DMS 273 (cell line): ENCODE data around the gene SLC41A3.

Experiments
- DNase-seq: peaks from one replicate; lab custom pipeline; 2025; ENCODE audit not compliant: unreplicated experiment; lab: John Stamatoyannopoulos, UW

The SLC41A3 gene

GRCh38 chr3:126030455-126030854 is 53.5 kb downstream of the SLC41A3 start:
- no peak for DNase-seq

GRCh38 chr3:126029241-126029640 is 54.7 kb downstream of the SLC41A3 start:
- no peak for DNase-seq

DNA sequence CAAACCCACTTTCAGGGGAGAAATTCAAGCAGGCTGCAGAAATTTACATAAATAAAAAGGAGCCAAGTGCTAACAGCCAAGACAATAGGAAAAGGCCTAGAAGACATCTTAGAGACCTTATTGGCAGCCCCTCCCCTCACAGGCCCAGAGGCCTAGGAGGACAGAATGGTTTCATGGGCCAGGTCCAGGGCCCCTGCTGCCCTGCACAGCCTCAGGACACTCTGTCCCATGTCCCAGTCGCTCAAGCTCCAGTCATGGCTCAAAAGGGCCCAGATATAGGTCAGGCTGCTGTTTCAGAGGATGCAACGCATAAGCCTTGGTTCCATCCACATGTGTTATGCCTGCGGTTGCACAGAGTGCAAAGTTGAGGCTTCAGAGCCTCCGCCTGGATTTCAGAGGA is 55.8 kb downstream of the SLC41A3 start:
- no peak for DNase-seq

GRCh38 chr3:126026761-126027160 is 57.2 kb downstream of the SLC41A3 start:
- no peak for DNase-seq

DNA sequence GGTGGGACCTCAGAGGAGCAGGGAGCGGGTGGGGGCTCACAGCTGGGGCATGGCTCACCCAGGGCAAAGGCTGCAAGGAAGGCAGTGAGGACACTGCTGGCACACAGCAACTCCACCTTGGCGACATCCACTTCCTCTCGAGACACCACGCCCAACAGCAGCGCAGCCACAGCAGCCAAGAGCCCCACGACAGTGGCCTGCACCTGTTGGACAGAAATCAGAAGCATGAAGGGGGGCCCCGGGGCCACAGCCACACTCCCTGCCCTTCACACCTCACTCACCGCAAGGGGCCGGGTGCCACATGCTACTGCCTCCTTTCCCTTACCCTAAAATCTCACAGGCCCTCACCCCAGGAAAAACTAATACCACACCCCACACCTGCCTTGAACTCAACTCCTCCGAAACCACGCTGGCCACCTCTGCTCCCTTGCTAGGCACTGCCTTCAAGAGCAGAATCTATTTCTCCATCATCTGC is 57.6 kb downstream of the SLC41A3 start:
- DNase-seq: no peak

DNA sequence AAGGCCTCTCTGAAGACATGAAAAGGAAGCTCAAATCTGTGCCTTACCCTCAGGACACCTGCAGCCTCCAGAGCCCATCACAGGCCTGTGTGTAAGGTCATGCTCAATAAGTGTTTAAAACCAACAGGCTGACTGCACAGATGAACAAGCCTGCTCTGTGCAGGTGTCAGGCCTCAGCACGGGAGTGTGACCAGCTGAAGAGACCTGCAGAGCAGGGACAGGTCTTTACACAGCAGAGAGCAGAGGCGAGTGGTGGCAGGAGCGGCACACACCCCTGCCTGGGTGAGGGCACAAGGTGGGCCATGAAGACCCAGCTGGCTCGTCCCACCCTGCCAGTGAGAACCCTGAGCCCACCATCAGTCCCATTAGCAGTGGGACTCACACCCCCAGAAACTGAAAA is 58.1 kb downstream of the SLC41A3 start:
- no peak for DNase-seq

DNA sequence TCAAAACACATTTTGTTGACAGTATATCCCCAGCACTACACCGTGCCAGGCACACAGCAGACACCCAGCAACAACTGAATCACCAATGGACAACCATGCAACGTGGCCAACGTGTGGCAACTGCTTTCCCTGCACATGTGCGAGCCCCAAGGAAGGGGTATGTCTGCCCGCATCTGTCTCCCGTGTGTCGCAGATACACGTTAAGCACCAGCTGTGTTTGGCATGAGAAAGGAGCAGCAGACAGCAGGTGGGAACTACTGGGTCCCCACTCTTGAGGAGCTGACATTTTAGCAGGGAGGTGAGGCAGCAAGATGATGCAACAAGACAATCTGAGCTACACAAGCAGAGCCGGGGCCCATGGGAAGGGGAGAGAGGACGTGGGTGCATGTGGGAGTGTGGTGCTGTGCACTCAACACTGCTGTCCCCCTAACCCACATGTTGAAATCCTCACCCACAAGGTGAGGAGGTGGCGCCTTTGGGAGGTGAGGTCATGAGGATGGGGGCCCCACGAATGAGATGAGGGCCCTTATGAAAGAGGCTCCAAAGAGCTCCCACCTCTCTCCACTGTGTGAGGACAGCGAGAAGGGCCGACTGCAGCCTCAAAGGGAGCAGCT is 58.7 kb downstream of the SLC41A3 start:
- DNase-seq: no peak

DNA sequence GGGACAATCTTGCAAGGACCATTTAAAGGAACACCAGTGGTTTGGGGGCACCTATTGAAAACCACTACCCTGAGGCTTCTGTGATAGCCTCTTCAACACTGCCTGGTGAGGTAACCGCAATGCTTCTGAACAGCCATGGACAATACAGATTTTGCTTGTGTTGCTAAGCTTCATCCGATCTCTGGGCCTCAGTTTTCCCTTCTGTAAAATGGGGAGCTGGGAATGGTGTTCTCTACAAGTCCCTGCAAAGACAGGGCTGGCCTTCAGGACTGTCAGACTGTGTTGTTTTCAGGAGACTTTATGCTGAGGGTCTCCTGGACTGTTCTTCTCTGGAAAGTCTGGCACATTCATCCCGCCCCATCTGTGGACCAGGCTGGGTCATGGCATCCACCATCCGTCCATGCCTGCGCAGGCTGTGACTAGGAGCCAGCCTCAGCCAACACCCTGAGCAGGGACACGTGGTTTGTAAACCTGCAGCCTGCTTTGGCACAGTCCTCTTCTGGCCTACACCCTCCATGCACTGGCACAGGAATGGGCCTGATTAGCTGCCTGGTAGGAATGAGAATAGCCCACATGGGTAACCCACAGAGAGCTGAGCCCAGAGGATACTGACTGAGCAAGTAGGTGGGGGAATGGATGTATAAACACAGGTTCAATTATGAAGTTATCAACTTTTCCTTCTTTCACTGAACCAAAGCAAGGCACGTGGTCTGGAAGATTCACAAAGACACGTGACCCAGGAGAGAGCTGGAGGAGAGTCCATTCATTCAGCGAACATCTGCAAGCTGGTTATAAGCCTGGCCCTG is 59.7 kb downstream of the SLC41A3 start:
- DNase-seq: no peak

DNA sequence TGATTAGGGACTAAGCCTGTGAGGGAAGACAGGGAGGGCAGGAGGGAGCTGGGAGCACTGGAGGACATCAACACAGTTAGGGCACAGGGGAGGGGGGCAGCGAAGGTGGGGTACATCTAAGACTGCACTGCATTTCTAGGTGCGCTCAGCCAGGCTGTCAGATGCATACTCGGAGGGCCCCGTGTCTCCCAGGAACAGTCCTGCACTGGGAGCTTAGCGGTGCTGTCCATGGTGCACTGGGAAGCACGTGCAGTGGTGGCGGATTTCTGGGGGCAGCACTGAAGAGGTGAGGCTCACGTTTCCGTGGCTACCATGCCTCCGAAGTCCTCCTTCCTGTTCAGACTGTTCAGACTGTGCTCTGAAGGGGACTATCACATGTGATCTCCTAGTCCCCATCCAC is 60.5 kb downstream of the SLC41A3 start:
- DNase-seq: peak; percentile 50

GRCh38 chr3:126022741-126023359 is 61.1 kb downstream of the SLC41A3 start:
- DNase-seq: peak; percentile 96

- DNase-seq: no peak
Measured at GRCh38 chr3:126021702-126022101, 62.2 kb downstream of the SLC41A3 start.

DNA sequence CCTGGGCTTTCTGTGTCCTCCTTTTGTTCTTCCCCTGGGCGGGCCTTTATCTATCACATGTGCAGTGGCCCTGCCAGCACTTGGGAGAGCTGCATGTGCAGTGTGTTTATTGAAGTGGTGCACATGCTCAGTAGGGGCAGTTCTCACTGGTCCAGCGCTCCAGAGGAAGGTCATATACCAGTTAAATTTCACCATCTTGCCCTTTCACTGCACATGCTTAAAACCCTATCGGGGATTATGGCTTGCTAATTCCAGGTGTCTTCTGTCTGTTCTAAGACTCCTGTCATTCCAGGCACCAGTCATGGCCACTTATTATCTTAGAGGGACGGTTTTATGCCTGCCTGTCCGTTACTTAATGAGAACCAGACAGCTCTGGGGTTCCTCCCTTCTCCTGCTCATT is 62.7 kb downstream of the SLC41A3 start:
- DNase-seq: no peak

DNA sequence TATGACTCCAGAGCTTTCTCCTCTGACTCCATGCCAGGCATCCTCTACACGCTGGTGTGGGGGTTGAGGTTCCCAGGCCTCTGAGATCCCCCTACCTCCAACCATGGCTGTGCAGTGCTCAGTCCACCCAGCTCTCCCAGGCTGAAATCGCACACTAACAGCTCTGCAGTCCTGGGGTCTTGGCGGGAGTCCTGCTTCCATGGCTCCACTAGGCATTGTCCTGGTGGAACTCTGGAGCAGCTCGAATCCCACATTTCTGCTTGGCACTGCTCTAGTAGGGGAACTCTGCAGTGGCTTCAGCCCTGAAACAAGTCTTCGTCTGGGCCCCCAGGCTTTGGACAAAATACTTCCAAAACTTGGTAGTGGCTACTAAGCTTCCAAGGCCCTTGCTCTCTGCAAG is 64.2 kb downstream of the SLC41A3 start:
- DNase-seq: no peak

- no peak for DNase-seq
Measured at GRCh38 chr3:126018995-126019394, 64.9 kb downstream of the SLC41A3 start.

DNA sequence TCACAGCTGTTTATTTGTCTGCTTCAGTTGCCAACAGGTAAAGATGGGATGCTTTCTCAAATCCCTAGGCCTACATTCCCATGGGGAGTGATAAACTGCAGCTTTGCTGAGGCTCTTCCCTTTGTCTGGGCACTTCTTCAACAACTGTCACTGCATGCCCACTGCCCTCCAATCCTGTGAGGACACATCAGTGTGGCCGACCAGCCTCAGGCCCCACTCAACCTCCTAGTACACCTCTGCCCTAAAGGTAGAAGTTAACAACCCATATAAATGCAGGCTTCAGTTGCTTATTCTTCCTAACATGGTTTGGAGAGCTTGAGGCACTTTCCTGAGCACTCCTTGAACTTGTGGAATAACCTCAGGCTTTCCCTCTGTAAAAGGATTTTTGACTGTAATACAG is 65.4 kb downstream of the SLC41A3 start:
- DNase-seq: no peak

GRCh38 chr3:126017362-126017761 is 66.6 kb downstream of the SLC41A3 start:
- no peak for DNase-seq

DNA sequence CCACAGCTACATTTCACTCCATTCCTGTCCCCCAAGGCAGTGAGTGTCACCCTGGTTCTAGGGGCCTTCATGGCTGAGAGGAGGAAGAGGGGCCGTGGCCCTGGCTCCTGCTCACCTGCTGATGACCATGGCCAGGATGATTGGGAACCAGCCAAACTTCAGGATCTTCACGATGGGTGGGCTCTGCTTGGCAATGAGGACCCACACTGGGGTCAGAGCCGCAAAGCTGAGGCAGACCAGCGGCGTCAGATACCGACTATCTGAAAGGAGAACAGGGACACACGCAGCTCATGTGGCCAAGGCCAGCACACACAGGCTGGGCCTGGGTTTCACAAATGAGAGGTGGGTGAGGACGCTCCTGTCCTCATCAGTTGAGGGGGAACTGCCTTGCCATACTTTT is 67.3 kb downstream of the SLC41A3 start:
- DNase-seq: no peak

GRCh38 chr3:126015075-126015474 is 68.8 kb downstream of the SLC41A3 start:
- no peak for DNase-seq

DNA sequence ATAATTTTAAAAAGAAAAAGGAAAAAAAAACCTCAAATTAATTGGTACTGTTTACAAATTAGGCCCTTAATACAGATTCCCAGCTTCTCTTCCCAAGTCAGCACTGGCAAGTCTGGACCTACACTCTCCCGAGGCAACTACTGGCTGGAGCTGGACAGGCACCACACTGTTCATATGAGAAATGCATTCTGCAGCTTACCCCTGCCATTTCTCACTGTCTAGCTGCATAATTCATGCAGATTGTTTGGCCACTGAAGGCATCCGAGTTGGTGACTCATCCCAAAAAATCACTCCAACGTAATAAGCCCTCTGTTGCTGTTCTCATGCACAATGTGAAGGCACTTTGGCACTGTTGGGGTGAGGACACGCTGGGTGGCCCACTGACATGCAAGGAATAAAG is 69.7 kb downstream of the SLC41A3 start:
- DNase-seq: peak; percentile 46

DNA sequence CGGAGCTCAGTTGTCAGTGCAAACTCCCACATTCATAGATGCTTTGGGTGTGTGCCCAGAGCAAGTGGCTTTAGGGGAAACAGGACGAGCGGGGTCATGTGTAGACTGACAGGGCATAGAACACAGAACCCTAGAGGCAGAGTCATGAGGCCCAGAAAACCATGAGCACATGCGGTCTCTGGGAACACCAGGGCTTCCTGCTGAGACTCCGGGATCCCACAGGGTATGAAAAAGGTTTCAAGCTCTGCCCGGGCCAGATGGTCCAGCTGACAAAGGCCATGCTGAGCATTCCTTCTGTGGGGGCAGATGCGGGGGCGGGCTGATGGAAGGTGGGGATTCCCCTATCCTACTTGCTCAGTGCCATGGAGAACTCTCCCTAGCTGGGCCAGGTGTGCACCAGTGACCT is 70.2 kb downstream of the SLC41A3 start:
- DNase-seq: peak; percentile 90

DNA sequence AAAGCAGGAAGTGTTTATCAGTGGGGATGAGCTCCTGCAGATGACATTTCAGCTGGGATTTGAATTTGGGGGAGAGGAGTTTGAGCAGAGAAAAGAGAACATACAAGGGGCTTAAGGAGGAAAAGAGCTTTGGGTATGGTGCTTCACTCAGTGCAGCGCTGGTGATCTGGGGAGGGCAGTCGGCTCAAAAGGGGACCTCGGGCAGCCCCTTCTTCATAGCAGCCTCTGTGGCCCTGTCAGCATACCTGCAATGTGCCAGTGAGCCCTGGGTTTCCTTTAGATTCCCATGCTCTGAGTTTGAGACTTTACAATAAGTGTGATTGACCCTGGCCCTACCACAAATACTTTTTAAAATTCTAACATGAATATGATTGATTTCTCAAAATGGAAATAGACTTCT is 74.7 kb downstream of the SLC41A3 start:
- no peak for DNase-seq

DNA sequence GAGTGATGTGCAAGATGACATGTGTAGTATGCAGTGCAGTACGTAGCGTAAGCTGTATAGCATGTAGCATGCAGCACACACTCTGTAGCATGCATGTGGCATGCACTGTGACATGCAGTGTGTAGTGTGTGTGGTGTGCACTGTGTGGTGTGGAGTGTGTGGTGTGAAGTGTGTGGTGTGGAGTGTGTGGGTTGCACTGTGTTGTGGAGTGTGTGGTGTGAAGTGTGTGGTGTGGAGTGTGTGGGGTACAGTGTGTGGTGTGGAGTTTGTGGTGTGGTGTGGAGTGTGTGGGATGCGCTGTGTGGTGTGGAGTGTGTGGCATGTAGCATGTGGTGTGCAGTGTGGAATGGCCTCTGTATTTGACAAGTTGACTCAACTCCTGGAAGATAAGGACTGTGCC is 75.7 kb downstream of the SLC41A3 start:
- no peak for DNase-seq
